Measurements from ENCODE around the gene NR3C2.

DNA sequence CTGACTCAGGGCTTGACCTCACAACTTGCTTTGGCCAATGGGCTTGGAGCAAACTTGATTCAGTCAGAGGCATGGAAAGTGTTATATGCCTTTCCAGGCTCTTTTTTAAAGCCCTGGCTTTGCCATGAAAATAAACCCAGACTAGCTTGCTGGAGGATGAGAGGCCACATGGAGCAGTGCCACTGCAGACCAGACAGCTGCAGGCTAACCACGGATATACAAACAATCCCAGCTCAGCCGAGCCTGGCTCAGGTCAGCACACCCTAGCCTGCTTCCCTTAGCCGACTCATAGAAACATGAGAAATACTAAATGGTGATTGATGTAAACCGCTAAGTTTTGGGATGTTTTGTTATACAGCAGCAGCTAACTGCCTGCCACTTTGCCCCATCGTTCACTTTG is 365.2 kb downstream of the NR3C2 start:
- TF ChIP-seq CTCF (conservative IDR thresholded peaks at IDR 0.05; ENCODE audit: low read depth, low read length) (no peak), EZH2 (IDR thresholded peaks at IDR 0.05; ENCODE audit: low read length, unreplicated experiment) (no peak)
